ENCODE measurements around the gene KMO.

GRCh38 chr1:241557551-241558193, 25.5 kb downstream of the KMO start:
- TF ChIP-seq, protein P1, sequence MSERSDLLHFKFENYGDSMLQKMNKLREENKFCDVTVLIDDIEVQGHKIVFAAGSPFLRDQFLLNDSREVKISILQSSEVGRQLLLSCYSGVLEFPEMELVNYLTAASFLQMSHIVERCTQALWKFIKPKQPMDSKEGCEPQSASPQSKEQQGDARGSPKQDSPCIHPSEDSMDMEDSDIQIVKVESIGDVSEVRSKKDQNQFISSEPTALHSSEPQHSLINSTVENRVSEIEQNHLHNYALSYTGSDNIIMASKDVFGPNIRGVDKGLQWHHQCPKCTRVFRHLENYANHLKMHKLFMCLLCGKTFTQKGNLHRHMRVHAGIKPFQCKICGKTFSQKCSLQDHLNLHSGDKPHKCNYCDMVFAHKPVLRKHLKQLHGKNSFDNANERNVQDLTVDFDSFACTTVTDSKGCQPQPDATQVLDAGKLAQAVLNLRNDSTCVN (CRISPR knock-in tag; IDR thresholded peaks at IDR 0.05; ENCODE audit: borderline replicate concordance): no peak
- no peak for TF ChIP-seq ZNF367 (CRISPR knock-in tag; IDR thresholded peaks at IDR 0.05; ENCODE audit: borderline replicate concordance)
- TF ChIP-seq ZNF557 (CRISPR knock-in tag; IDR thresholded peaks at IDR 0.05): no peak
- no peak for TF ChIP-seq ZBTB8A (CRISPR knock-in tag; IDR thresholded peaks at IDR 0.05; ENCODE audit: borderline replicate concordance, low read depth)

Data from HepG2 (cell line).